GM19468 (cell line): ENCODE results near the gene PRRC2A.
"Not testable (repeated sequence)": the region's sequence is repeated elsewhere in the genome, so short reads cannot be mapped to it uniquely, and the experiment has no call there.

Experiments
- ATAC-seq: cut with Tn5 transposase; IDR thresholded peaks from one replicate; pipeline ENCODE4 v1.9.1; 2021; ENCODE audit warnings: mild to moderate bottlenecking, moderate library complexity, moderate number of reproducible peaks; ENCODE audit not compliant: unreplicated experiment; ENCODE audit errors: extremely low read depth

PRRC2A gene

GRCh38 chr6:31585491-31585890, 35.0 kb upstream of the PRRC2A start:
- ATAC-seq = no peak

GRCh38 chr6:31586008-31586407, 34.5 kb upstream of the PRRC2A start, which contains the start of gene LST1:
TSS of gene LST1 (plus strand) at chr6:31586277. CDS start at chr6:31587300, 1,023 bp downstream.
- ATAC-seq = no peak

- no peak for ATAC-seq
Observed at GRCh38 chr6:31586599-31587281, 33.8 kb upstream of the PRRC2A start.

- no peak for ATAC-seq
Observed at GRCh38 chr6:31587791-31588777, 32.4 kb upstream of the PRRC2A start.

- no peak for ATAC-seq
Observed at GRCh38 chr6:31588871-31589650, 31.5 kb upstream of the PRRC2A start.

GRCh38 chr6:31590691-31591090, 29.8 kb upstream of the PRRC2A start:
- not testable (repeated sequence) for ATAC-seq

GRCh38 chr6:31592396-31592771, 28.1 kb upstream of the PRRC2A start:
- ATAC-seq = no peak

- no peak for ATAC-seq
Observed at GRCh38 chr6:31597006-31597405, 23.5 kb upstream of the PRRC2A start.

- ATAC-seq = no peak
Observed at GRCh38 chr6:31607317-31607716, 13.2 kb upstream of the PRRC2A start.

GRCh38 chr6:31609519-31610406, 10.8 kb upstream of the PRRC2A start:
- no peak for ATAC-seq

GRCh38 chr6:31610968-31611367, 9.5 kb upstream of the PRRC2A start:
- no peak for ATAC-seq

- no peak for ATAC-seq
Observed at GRCh38 chr6:31614075-31614619, 6.4 kb upstream of the PRRC2A start.

GRCh38 chr6:31614684-31615578, 5.6 kb upstream of the PRRC2A start, which contains the start of gene AIF1:
TSS of gene AIF1 (plus strand) at chr6:31615234. CDS start at chr6:31615330, 96 bp downstream.
- no peak for ATAC-seq

- ATAC-seq = no peak
Observed at GRCh38 chr6:31615748-31616147, 4.8 kb upstream of the PRRC2A start.

- ATAC-seq = no peak
Observed at GRCh38 chr6:31617010-31617409, 3.5 kb upstream of the PRRC2A start.

- peak; percentile 77 for ATAC-seq
Observed at GRCh38 chr6:31619805-31620585, 520 bp upstream of the PRRC2A start.

GRCh38 chr6:31621320-31621939, 915 bp downstream of the PRRC2A start:
- ATAC-seq = no peak
